ENCODE measurements around the gene TSPAN9.

Gene TSPAN9

GRCh38 chr12:3137814-3138445 lies 60.8 kb downstream of the TSPAN9 start:
- TF ChIP-seq FOXP2 (optimal IDR thresholded peaks at IDR 0.05; ENCODE audit: borderline replicate concordance, extremely low read depth, extremely low read length, insufficient read depth) (no peak), POLR2AphosphoS5 (IDR thresholded peaks at IDR 0.05; ENCODE audit: low read depth, low read length) (no peak), SIN3A (IDR thresholded peaks at IDR 0.05; ENCODE audit: borderline replicate concordance, insufficient read depth, low read length) (no peak), TAF1 (IDR thresholded peaks at IDR 0.05; ENCODE audit: borderline replicate concordance, insufficient read depth, low read length) (no peak), REST (IDR thresholded peaks at IDR 0.05; ENCODE audit: insufficient read depth in 1 of 2, low read depth in 2 of 2, low read length in 2 of 2) (no peak)

GRCh38 chr12:3138941-3139511 lies 61.8 kb downstream of the TSPAN9 start:
- no peak for TF ChIP-seq POLR2AphosphoS5 (IDR thresholded peaks at IDR 0.05; ENCODE audit: low read depth, low read length)
- TF ChIP-seq REST (IDR thresholded peaks at IDR 0.05; ENCODE audit: insufficient read depth in 1 of 2, low read depth in 2 of 2, low read length in 2 of 2), result no peak

GRCh38 chr12:3139760-3140159 lies 62.6 kb downstream of the TSPAN9 start:
- TF ChIP-seq REST (IDR thresholded peaks at IDR 0.05; ENCODE audit: insufficient read depth in 1 of 2, low read depth in 2 of 2, low read length in 2 of 2) (no peak), SIN3A (IDR thresholded peaks at IDR 0.05; ENCODE audit: borderline replicate concordance, insufficient read depth, low read length) (no peak), POLR2AphosphoS5 (IDR thresholded peaks at IDR 0.05; ENCODE audit: low read depth, low read length) (no peak), TAF1 (IDR thresholded peaks at IDR 0.05; ENCODE audit: borderline replicate concordance, insufficient read depth, low read length) (no peak), FOXP2 (optimal IDR thresholded peaks at IDR 0.05; ENCODE audit: borderline replicate concordance, extremely low read depth, extremely low read length, insufficient read depth) (no peak)

GRCh38 chr12:3140284-3140683 lies 63.1 kb downstream of the TSPAN9 start:
- TF ChIP-seq REST (IDR thresholded peaks at IDR 0.05; ENCODE audit: insufficient read depth in 1 of 2, low read depth in 2 of 2, low read length in 2 of 2), result no peak
- no peak for TF ChIP-seq TAF1 (IDR thresholded peaks at IDR 0.05; ENCODE audit: borderline replicate concordance, insufficient read depth, low read length)
- TF ChIP-seq SIN3A (IDR thresholded peaks at IDR 0.05; ENCODE audit: borderline replicate concordance, insufficient read depth, low read length), result no peak
- no peak for TF ChIP-seq FOXP2 (optimal IDR thresholded peaks at IDR 0.05; ENCODE audit: borderline replicate concordance, extremely low read depth, extremely low read length, insufficient read depth)
- TF ChIP-seq POLR2AphosphoS5 (IDR thresholded peaks at IDR 0.05; ENCODE audit: low read depth, low read length), result no peak
